Trophoblast cell (in vitro differentiated cells and primary cell): Measurements from ENCODE around the gene FSTL4.

ENCODE experiments used
- DNase-seq, 2 donors: peaks; one replicate each; pipeline ENCODE4 v3.0.0-alpha.2; 2016
- H2AFZ ChIP-seq: 2 replicates; pipeline ENCODE4 v1.6.1; 2013; ENCODE audit warnings: low read length, moderate library complexity, mild to moderate bottlenecking; ENCODE audit not compliant: insufficient read depth, poor library complexity
- H2AK5ac ChIP-seq: 2 replicates; pipeline ENCODE4 v1.6.1; 2013; ENCODE audit warnings: mild to moderate bottlenecking, low read length
- H2BK120ac ChIP-seq: 2 replicates; pipeline ENCODE4 v1.6.1; 2013; ENCODE audit warnings: low read length, mild to moderate bottlenecking, moderate library complexity; ENCODE audit not compliant: insufficient read depth, poor library complexity
- H2BK12ac ChIP-seq: 2 replicates; pipeline ENCODE4 v1.6.1; 2013; ENCODE audit warnings: mild to moderate bottlenecking, low read length, moderate library complexity
- H2BK5ac ChIP-seq: 2 replicates; pipeline ENCODE4 v1.6.1; 2013; ENCODE audit warnings: low read length, low read depth, moderate library complexity, mild to moderate bottlenecking; ENCODE audit not compliant: poor library complexity
- H3K14ac ChIP-seq: 2 replicates; pipeline ENCODE4 v1.6.1; 2013; ENCODE audit warnings: mild to moderate bottlenecking, low read length
- H3K18ac ChIP-seq: 2 replicates; pipeline ENCODE4 v1.6.1; 2013; ENCODE audit warnings: mild to moderate bottlenecking, low read length
- H3K23ac ChIP-seq: 2 replicates; pipeline ENCODE4 v1.6.1; 2013; ENCODE audit warnings: low read length
- H3K27ac ChIP-seq: 2 replicates; pipeline ENCODE4 v1.5.1; 2013; ENCODE audit warnings: low read depth, mild to moderate bottlenecking, inconsistent platforms, low read length, moderate library complexity
- H3K27me3 ChIP-seq: 2 replicates; pipeline ENCODE4 v1.6.1; 2013; ENCODE audit warnings: inconsistent platforms, mild to moderate bottlenecking, low read length, moderate library complexity; ENCODE audit not compliant: insufficient read depth
- H3K36me3 ChIP-seq, 2 experiments: 1 replicate in 1 of 2; 2 replicates in 1 of 2; pipeline ENCODE4 v1.6.1; 2013; ENCODE audit warnings: low read length in 2 of 2, mild to moderate bottlenecking in 2 of 2, moderate library complexity in 1 of 2; ENCODE audit not compliant: insufficient read depth in 2 of 2, control insufficient read depth in 1 of 2
- H3K4ac ChIP-seq: 2 replicates; pipeline ENCODE4 v1.6.1; 2013; ENCODE audit warnings: low read depth, mild to moderate bottlenecking, low read length, moderate library complexity
- H3K4me1 ChIP-seq, 2 experiments: 1 replicate in 1 of 2; 2 replicates in 1 of 2; pipeline ENCODE4 v1.6.1; 2013; ENCODE audit warnings: low read length in 2 of 2, mild to moderate bottlenecking in 2 of 2, moderate library complexity in 1 of 2; ENCODE audit not compliant: insufficient read depth in 2 of 2, control insufficient read depth in 1 of 2
- H3K4me2 ChIP-seq: 2 replicates; pipeline ENCODE4 v1.6.1; 2013; ENCODE audit warnings: inconsistent platforms, mild to moderate bottlenecking, low read length, moderate library complexity
- H3K4me3 ChIP-seq: 2 replicates; pipeline ENCODE4 v1.5.1; 2013; ENCODE audit warnings: mild to moderate bottlenecking, low read depth, low read length, inconsistent platforms
- H3K79me1 ChIP-seq: one replicate; pipeline ENCODE4 v1.6.1; 2013; ENCODE audit warnings: low read length
- H3K79me2 ChIP-seq: 2 replicates; pipeline ENCODE4 v1.6.1; 2013; ENCODE audit warnings: low read length, mild to moderate bottlenecking; ENCODE audit not compliant: control insufficient read depth, insufficient read depth, poor library complexity
- H3K9ac ChIP-seq: 2 replicates; pipeline ENCODE4 v1.6.1; 2013; ENCODE audit warnings: mild to moderate bottlenecking, low read length
- H3K9me3 ChIP-seq: 2 replicates; pipeline ENCODE4 v1.6.1; 2013; ENCODE audit warnings: low read depth, mild to moderate bottlenecking, control low read depth, inconsistent platforms, low read length; ENCODE audit not compliant: insufficient read depth
- H4K12ac ChIP-seq: 2 replicates; pipeline ENCODE4 v1.6.1; 2013; ENCODE audit warnings: low read depth, mild to moderate bottlenecking, low read length, moderate library complexity
- H4K8ac ChIP-seq: 2 replicates; pipeline ENCODE4 v1.6.1; 2013; ENCODE audit warnings: low read depth, mild to moderate bottlenecking, low read length, moderate library complexity
- H4K91ac ChIP-seq: one replicate; pipeline ENCODE4 v1.6.1; 2013; ENCODE audit warnings: low read depth, mild to moderate bottlenecking, low read length, moderate library complexity
- WGBS: extraction: QIAGEN DNeasy Blood & Tissue Kit; methylation state at CpG from one replicate; pipeline ENCODE4 v1.1.7; 2013; ENCODE audit warnings: missing lambda C conversion rate; ENCODE audit not compliant: insufficient read length, insufficient coverage; ENCODE audit errors: extremely low coverage; 5-methylcytosine and 5-hydroxymethylcytosine counted together

FSTL4 gene

GRCh38 chr5:133298447-133298846 is 313.9 kb downstream of the FSTL4 start:
- Histone ChIP-seq H3K18ac (no peak overlapping the region), H3K79me2 (no peaks in the 10 kb centered on the region), H3K79me1 (no peaks in the 10 kb centered on the region), H4K8ac (no peak overlapping the region), H4K12ac (no peak overlapping the region), H3K4ac (no peak overlapping the region), H2BK5ac (no peak overlapping the region), H3K14ac (no peak overlapping the region), H3K27me3 (no peaks in the 10 kb centered on the region), H2BK12ac (no peak overlapping the region), H2BK120ac (no peak overlapping the region), H3K4me3 (no peak overlapping the region), H2AK5ac (no peak overlapping the region), H3K27ac (no peak overlapping the region), H3K4me2 (no peak overlapping the region), H2AFZ (no peak overlapping the region), H3K4me1 (no peaks in the 10 kb centered on the region), H3K36me3 (no peaks in the 10 kb centered on the region), H3K9ac (no peak overlapping the region), H3K23ac (no peak overlapping the region), H4K91ac (no peak overlapping the region), H3K9me3 (peaks cover under 1% of the 10 kb centered on the region)
- WGBS: no CpG with 5 or more reads among the region's 4 CpGs
- DNase-seq: no peak

- no peak overlapping the region for H3K9ac ChIP-seq
- no peak for DNase-seq
- peaks cover 3% of the 10 kb centered on the region for H3K9me3 ChIP-seq
- no peaks in the 10 kb centered on the region for H3K27me3 ChIP-seq
- H3K23ac ChIP-seq: no peak overlapping the region
- no peak overlapping the region for H2BK12ac ChIP-seq
- H3K27ac ChIP-seq: no peak overlapping the region
- WGBS: no CpG with 5 or more reads among the region's 5 CpGs
- no peak overlapping the region for H2AFZ ChIP-seq
- H3K36me3 ChIP-seq: no peaks in the 10 kb centered on the region
- H3K4me3 ChIP-seq: no peak overlapping the region
- H3K79me1 ChIP-seq: no peaks in the 10 kb centered on the region
- H2BK5ac ChIP-seq: no peak overlapping the region
- H3K4me2 ChIP-seq: no peak overlapping the region
- no peak overlapping the region for H2BK120ac ChIP-seq
- no peak overlapping the region for H3K14ac ChIP-seq
- H4K12ac ChIP-seq: no peak overlapping the region
- H2AK5ac ChIP-seq: no peak overlapping the region
- H3K4ac ChIP-seq: no peak overlapping the region
- H3K4me1 ChIP-seq: no peaks in the 10 kb centered on the region
- no peak overlapping the region for H3K18ac ChIP-seq
- H3K79me2 ChIP-seq: no peaks in the 10 kb centered on the region
- H4K91ac ChIP-seq: no peak overlapping the region
- no peak overlapping the region for H4K8ac ChIP-seq
Observed at GRCh38 chr5:133297293-133297692, 315.0 kb downstream of the FSTL4 start.

GRCh38 chr5:133296624-133297023 is 315.7 kb downstream of the FSTL4 start:
- Histone ChIP-seq H3K79me2 (no peaks in the 10 kb centered on the region), H2BK5ac (no peak overlapping the region), H3K4me3 (no peak overlapping the region), H3K36me3 (no peaks in the 10 kb centered on the region), H3K27me3 (no peaks in the 10 kb centered on the region), H3K23ac (no peak overlapping the region), H2BK12ac (no peak overlapping the region), H2BK120ac (no peak overlapping the region), H3K4ac (no peak overlapping the region), H4K8ac (no peak overlapping the region), H3K9ac (no peak overlapping the region), H3K9me3 (peaks cover 3% of the 10 kb centered on the region), H2AK5ac (no peak overlapping the region), H4K91ac (no peak overlapping the region), H3K14ac (no peak overlapping the region), H2AFZ (no peak overlapping the region), H3K4me2 (no peak overlapping the region), H3K79me1 (no peaks in the 10 kb centered on the region), H3K18ac (no peak overlapping the region), H3K4me1 (no peaks in the 10 kb centered on the region), H3K27ac (no peak overlapping the region), H4K12ac (no peak overlapping the region)
- no CpG with 5 or more reads among the region's 5 CpGs for WGBS
- peak in 1 of 2 donors; percentile 21 for DNase-seq

GRCh38 chr5:133295520-133295919 is 316.8 kb downstream of the FSTL4 start:
- no peaks in the 10 kb centered on the region for H3K27me3 ChIP-seq
- WGBS: no CpG with 5 or more reads among the region's 3 CpGs
- no peak for DNase-seq

More at GRCh38 chr5:133295520-133295919, 316.8 kb downstream of the FSTL4 start:
- no peak overlapping the region for H3K4me2 ChIP-seq
- H2BK5ac ChIP-seq: no peak overlapping the region
- no peak overlapping the region for H3K27ac ChIP-seq
- no peak overlapping the region for H3K9ac ChIP-seq
- H2BK12ac ChIP-seq: no peak overlapping the region
- no peak overlapping the region for H3K4me3 ChIP-seq
- no peak overlapping the region for H3K4ac ChIP-seq
- H2AFZ ChIP-seq: no peak overlapping the region
- no peak overlapping the region for H4K91ac ChIP-seq
- no peak overlapping the region for H4K12ac ChIP-seq
- H3K4me1 ChIP-seq: no peaks in the 10 kb centered on the region
- H3K79me2 ChIP-seq: no peaks in the 10 kb centered on the region
- no peaks in the 10 kb centered on the region for H3K79me1 ChIP-seq
- peaks cover 3% of the 10 kb centered on the region for H3K9me3 ChIP-seq
- H3K36me3 ChIP-seq: no peaks in the 10 kb centered on the region
- H3K18ac ChIP-seq: no peak overlapping the region
- no peak overlapping the region for H3K23ac ChIP-seq
- H4K8ac ChIP-seq: no peak overlapping the region
- no peak overlapping the region for H3K14ac ChIP-seq
- no peak overlapping the region for H2BK120ac ChIP-seq
- no peak overlapping the region for H2AK5ac ChIP-seq
